H1 (cell line): ENCODE data around the gene HOXB7. TPM values are rescaled to one million over a fixed set of nuclear protein-coding genes. Genes with fewer than 3 reads are reported as not detected.
A peak's percentile ranks its signal among the peaks of the same experiment; 100 is the strongest.

Experiments
- ATF3 ChIP-seq: IDR thresholded peaks from 2 replicates; pipeline ENCODE4 v1.6.1; 2011; ENCODE audit warnings: low read depth, mild to moderate bottlenecking, low read length; ENCODE audit not compliant: insufficient read depth
- BACH1 ChIP-seq: IDR thresholded peaks from 2 replicates; pipeline ENCODE4 v1.6.1; 2012; ENCODE audit warnings: low read length, improper control_type of control experiment
- CHD2 ChIP-seq: IDR thresholded peaks from 2 replicates; pipeline ENCODE4 v1.6.1; 2012; ENCODE audit warnings: low read length, improper control_type of control experiment
- E2F6 ChIP-seq: IDR thresholded peaks from 2 replicates; pipeline ENCODE4 v1.6.1; 2012; ENCODE audit warnings: inconsistent platforms
- HDAC6 ChIP-seq: IDR thresholded peaks from one replicate; pipeline ENCODE4 v1.7.1; 2012; ENCODE audit warnings: low read depth, mild to moderate bottlenecking, inconsistent platforms, low read length, moderate library complexity
- NRF1 ChIP-seq: IDR thresholded peaks from 2 replicates; pipeline ENCODE4 v1.6.1; 2011; ENCODE audit warnings: mild to moderate bottlenecking, low read depth, low read length, improper control_type of control experiment
- POLR2A ChIP-seq, 2 experiments: IDR thresholded peaks; 1 replicate in 1 of 2; 2 replicates in 1 of 2; pipeline ENCODE4 v1.6.1; 2011; ENCODE audit warnings: low read depth in 2 of 2, low read length in 2 of 2, mild to moderate bottlenecking in 2 of 2; ENCODE audit errors: control extremely low read depth in 1 of 2
- SIN3A ChIP-seq, 2 experiments: IDR thresholded peaks in 1 of 2; conservative IDR thresholded peaks in 1 of 2; 2 replicates each; pipeline ENCODE4 v1.6.1; 2011 to 2012; ENCODE audit warnings: low read length in 2 of 2, improper control_type of control experiment in 1 of 2, low read depth in 1 of 2, mild to moderate bottlenecking in 1 of 2
- SP1 ChIP-seq: IDR thresholded peaks from 2 replicates; pipeline ENCODE4 v1.6.1; 2011; ENCODE audit warnings: low read depth, low read length
- TAF1 ChIP-seq: IDR thresholded peaks from 2 replicates; pipeline ENCODE4 v1.6.1; 2011; ENCODE audit warnings: mild to moderate bottlenecking, low read depth, low read length
- TBP ChIP-seq: IDR thresholded peaks from 2 replicates; pipeline ENCODE4 v1.6.1; 2011; ENCODE audit warnings: low read depth, low read length, improper control_type of control experiment
- TCF12 ChIP-seq: IDR thresholded peaks from 2 replicates; pipeline ENCODE4 v1.6.1; 2011; ENCODE audit warnings: low read depth, mild to moderate bottlenecking, low read length
- YY1 ChIP-seq: IDR thresholded peaks from 2 replicates; pipeline ENCODE4 v1.6.1; 2011; ENCODE audit warnings: low read depth, mild to moderate bottlenecking, low read length
- polyA plus RNA-seq, 7 experiments: library from polyadenylated mRNA; depleted of rRNA in 3 of 7; stranded (reverse) in 5 of 7; unstranded in 2 of 7; fragments of >200 nt in 5 of 7; fragments of 200-250 nt in 2 of 7; gene quantifications; 1 replicate in 5 of 7; 2 replicates in 1 of 7; 4 replicates in 1 of 7; pipeline versions ENCODE4 v1.2.1 to v1.2.3, GENCODE V29; 2011 to 2013; ENCODE audit warnings: missing spikeins in 2 of 7, mixed read lengths in 2 of 7
- total RNA-seq: library from RNA; stranded (reverse); fragmentation: NEBNext Ultra II Directional; extraction: Animal tissue kit (Norgen Biotek cat#: 25700); gene quantifications from 2 replicates; pipeline ENCODE4 v1.2.1, GENCODE V29; 2021
- TF ChIP-seq, protein P1 (sequence below): IDR thresholded peaks from 2 replicates; pipeline ENCODE4 v1.6.1; 2012; ENCODE audit warnings: low read length, inconsistent platforms
- TF ChIP-seq, protein P2 (sequence below): IDR thresholded peaks from 2 replicates; pipeline ENCODE4 v1.6.1; 2012; ENCODE audit warnings: inconsistent platforms

The HOXB7 gene
- total and polyA plus RNA-seq, 2 of the 8 experiments (the other 6 are each of a cell fraction or from before 2014, with no cell fraction given), result not detected

GRCh38 chr17:48642059-48642842, 31.4 kb upstream of the HOXB7 start (continued):
- TF ChIP-seq, protein P1, sequence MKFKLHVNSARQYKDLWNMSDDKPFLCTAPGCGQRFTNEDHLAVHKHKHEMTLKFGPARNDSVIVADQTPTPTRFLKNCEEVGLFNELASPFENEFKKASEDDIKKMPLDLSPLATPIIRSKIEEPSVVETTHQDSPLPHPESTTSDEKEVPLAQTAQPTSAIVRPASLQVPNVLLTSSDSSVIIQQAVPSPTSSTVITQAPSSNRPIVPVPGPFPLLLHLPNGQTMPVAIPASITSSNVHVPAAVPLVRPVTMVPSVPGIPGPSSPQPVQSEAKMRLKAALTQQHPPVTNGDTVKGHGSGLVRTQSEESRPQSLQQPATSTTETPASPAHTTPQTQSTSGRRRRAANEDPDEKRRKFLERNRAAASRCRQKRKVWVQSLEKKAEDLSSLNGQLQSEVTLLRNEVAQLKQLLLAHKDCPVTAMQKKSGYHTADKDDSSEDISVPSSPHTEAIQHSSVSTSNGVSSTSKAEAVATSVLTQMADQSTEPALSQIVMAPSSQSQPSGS, result no peak
- TF ChIP-seq E2F6 (no peak), TAF1 (no peak), SP1 (peak; percentile 9; the same call in 1 of the 2 replicates), POLR2A (IDR thresholded peaks at IDR 0.05; ENCODE audit: control extremely low read depth in 1 of 2, low read depth in 2 of 2, low read length in 2 of 2) (no peak), TCF12 (0 out of 2 replicates have a peak, but pooled peaks have one; percentile 43), CHD2 (no peak), BACH1 (no peak), SIN3A (conservative IDR thresholded peaks at IDR 0.05 in 1 of 2, IDR thresholded peaks at IDR 0.05 in 1 of 2; ENCODE audit: low read depth in 1 of 2, low read length in 2 of 2) (0 out of 4 replicates have a peak, but pooled peaks of 1 of the 2 experiments have one; percentile 33), HDAC6 (no peak), TBP (no peak), ATF3 (no peak), YY1 (0 out of 2 replicates have a peak, but pooled peaks have one; percentile 12), NRF1 (no peak)
- TF ChIP-seq, protein P2, sequence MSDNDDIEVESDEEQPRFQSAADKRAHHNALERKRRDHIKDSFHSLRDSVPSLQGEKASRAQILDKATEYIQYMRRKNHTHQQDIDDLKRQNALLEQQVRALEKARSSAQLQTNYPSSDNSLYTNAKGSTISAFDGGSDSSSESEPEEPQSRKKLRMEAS, result peak; percentile 34; the same call in 1 of the 2 replicates
